Measurements from ENCODE around the gene JUN.

The JUN gene

GRCh38 chr1:58783993-58784757 is at the start of gene JUN:
Gene JUN (minus strand): TSS chr1:58784047. CDS start chr1:58783070, 977 bp downstream.
- peak; percentile 98 for DNase-seq

- DNase-seq, result no peak
Measured at GRCh38 chr1:58833166-58833565, 49.3 kb upstream of the JUN start.

GRCh38 chr1:58830291-58830690 is 46.4 kb upstream of the JUN start:
- no peak for DNase-seq

- no peak for DNase-seq
Measured at GRCh38 chr1:58829866-58830265, 46.0 kb upstream of the JUN start.

GRCh38 chr1:58827298-58827697 is 43.5 kb upstream of the JUN start:
- no peak for DNase-seq

- DNase-seq, result no peak
Measured at GRCh38 chr1:58824753-58825389, 41.0 kb upstream of the JUN start.

GRCh38 chr1:58823481-58824010 is 39.7 kb upstream of the JUN start:
- no peak for DNase-seq

- DNase-seq, result no peak
Measured at GRCh38 chr1:58821309-58821708, 37.5 kb upstream of the JUN start.

GRCh38 chr1:58818976-58819375 is 35.1 kb upstream of the JUN start:
- DNase-seq, result no peak

- DNase-seq, result no peak
Measured at GRCh38 chr1:58818075-58818474, 34.2 kb upstream of the JUN start.

GRCh38 chr1:58816747-58817221 is 32.9 kb upstream of the JUN start:
- no peak for DNase-seq

- peak; percentile 72 to 75 for DNase-seq
Measured at GRCh38 chr1:58816072-58816746, 32.4 kb upstream of the JUN start.

- DNase-seq, result peak; percentile 24 to 40
Measured at GRCh38 chr1:58815686-58816071, 31.8 kb upstream of the JUN start.

GRCh38 chr1:58815069-58815685 is 31.3 kb upstream of the JUN start:
- peak; percentile 25 to 40 for DNase-seq

GRCh38 chr1:58814251-58815068 is 30.6 kb upstream of the JUN start:
- no peak for DNase-seq

- DNase-seq, result no peak
Measured at GRCh38 chr1:58813801-58814200, 30.0 kb upstream of the JUN start.

- DNase-seq, result no peak
Measured at GRCh38 chr1:58813361-58813760, 29.5 kb upstream of the JUN start.

- DNase-seq, result no peak
Measured at GRCh38 chr1:58812926-58813325, 29.1 kb upstream of the JUN start.

- no peak for DNase-seq
Measured at GRCh38 chr1:58812468-58812867, 28.6 kb upstream of the JUN start.

- DNase-seq, result no peak
Measured at GRCh38 chr1:58811303-58811702, 27.5 kb upstream of the JUN start.

GRCh38 chr1:58809325-58810010 is 25.6 kb upstream of the JUN start:
- peak; percentile 59 to 74 for DNase-seq

- no peak for DNase-seq
Measured at GRCh38 chr1:58808077-58808476, 24.2 kb upstream of the JUN start.
